ENCODE measurements around the gene HARS2. TPM values are rescaled to one million over a fixed set of nuclear protein-coding genes. Genes with fewer than 3 reads are reported as not detected.
"Not testable (repeated sequence)": the region's sequence is repeated elsewhere in the genome, so short reads cannot be mapped to it uniquely, and the experiment has no call there.

The HARS2 gene, protein sequence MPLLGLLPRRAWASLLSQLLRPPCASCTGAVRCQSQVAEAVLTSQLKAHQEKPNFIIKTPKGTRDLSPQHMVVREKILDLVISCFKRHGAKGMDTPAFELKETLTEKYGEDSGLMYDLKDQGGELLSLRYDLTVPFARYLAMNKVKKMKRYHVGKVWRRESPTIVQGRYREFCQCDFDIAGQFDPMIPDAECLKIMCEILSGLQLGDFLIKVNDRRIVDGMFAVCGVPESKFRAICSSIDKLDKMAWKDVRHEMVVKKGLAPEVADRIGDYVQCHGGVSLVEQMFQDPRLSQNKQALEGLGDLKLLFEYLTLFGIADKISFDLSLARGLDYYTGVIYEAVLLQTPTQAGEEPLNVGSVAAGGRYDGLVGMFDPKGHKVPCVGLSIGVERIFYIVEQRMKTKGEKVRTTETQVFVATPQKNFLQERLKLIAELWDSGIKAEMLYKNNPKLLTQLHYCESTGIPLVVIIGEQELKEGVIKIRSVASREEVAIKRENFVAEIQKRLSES
- total RNA-seq, result 10 to 100 TPM; 61.6 to 67.5 TPM
- 10 to 100 TPM; 17.8 to 26.5 TPM for polyA plus RNA-seq

DNA sequence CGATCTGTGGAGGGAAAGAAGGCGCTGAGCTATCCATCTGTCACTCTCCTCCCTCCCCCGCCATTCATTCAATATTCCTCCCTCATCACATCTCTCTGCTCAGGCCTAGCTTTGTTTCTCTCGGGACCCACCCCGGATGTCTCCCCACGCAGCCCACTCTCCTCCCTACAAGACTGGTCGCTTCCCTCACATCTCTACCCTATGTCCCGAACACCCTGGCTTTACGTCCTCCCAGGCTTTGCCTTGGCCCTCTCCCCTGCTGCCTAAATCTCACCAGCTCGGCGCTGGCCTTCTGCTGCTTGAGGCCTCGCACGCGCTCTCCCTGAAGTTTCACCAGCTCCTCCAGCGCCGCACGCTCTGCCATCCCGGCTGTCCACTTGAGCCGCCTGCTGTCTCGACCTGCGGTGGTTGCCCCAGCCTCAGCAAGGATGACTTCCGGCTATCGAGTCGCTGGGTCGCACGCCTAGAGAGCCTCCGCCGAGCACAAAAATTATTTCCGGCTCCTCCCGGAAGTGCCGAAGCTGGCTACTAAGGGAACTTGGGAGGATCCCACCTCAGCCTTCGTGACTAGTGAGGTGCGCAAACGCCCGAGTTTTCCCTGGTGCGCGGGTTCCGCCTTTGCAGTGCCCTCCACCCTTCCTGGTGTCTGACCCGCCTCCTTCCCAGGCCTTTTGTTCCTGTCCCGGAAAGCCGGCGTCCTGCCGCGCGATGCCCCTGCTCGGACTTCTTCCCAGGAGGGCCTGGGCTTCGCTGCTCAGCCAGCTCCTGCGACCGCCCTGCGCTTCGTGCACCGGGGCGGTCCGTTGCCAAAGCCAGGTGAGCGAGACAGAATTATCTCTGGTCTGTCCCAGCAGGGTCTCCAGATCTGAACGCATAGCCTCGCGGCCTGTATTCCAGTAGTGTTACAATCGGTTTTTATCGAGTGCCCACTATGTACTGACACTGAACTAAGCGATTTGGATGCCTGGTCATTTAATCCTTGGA, at the start of gene HARS2, which contains the start of gene HARS1:
Gene HARS2 (plus strand): TSS at position 515 of the 984 bp plus-strand sequence. CDS start 194 bp downstream, at position 709.
Gene HARS1 (minus strand): TSS at position 430 of the 984 bp plus-strand sequence. CDS start 66 bp downstream, at position 364.
- H3K27me3 Mint-ChIP-seq, result no peaks in the 10 kb centered on the region
- H3K36me3 ChIP-seq (ENCODE audit: insufficient read depth, low read length), result peaks cover 32% of the 10 kb centered on the region
- peak within 1 kb of the TSS; percentile 91 for H3K4me3 ChIP-seq (ENCODE audit: low read length in 2 of 2)
- ChIA-PET CTCF (ENCODE audit: partially characterized antibody) (interaction anchor here (0.9 to 1.7 kb wide), 5 partner anchors 20 to 52 kb away, joined by 3 to 8 read pairs (median 3); partner anchors contain the start of genes IK and NDUFA2), POLR2A (ENCODE audit: partially characterized antibody) (interaction anchor here (0.6 to 4.4 kb wide), 22 partner anchors 10 to 582 kb away, joined by 3 to 68 read pairs (median 5); partner anchors contain the start of genes ANKHD1, CD14, DND1 and EIF4EBP3)
- peak within 1 kb of the TSS; percentile 83 for H3K27ac ChIP-seq (ENCODE audit: low read depth, low read length)
- peaks cover 34% of the 10 kb centered on the region for H3K4me1 ChIP-seq (ENCODE audit: insufficient read depth, low read length)
- H3K4me1 Mint-ChIP-seq, result peaks cover 23 to 47% (median 37%) of the 10 kb centered on the region in 4 donors
- H3K9me3 ChIP-seq (ENCODE audit: control insufficient read depth in 1 of 2, low read length in 2 of 2), result no peaks in the 10 kb centered on the region
- H3K9me3 Mint-ChIP-seq, result no peaks in the 10 kb centered on the region
- no peaks in the 10 kb centered on the region for H3K27me3 ChIP-seq (ENCODE audit: insufficient read depth, low read length)
- peaks cover 20 to 59% of the 10 kb centered on the region in 2 donors for H3K36me3 Mint-ChIP-seq
- H3K4me3 Mint-ChIP-seq, result peak within 1 kb of the TSS; percentile 97 to 100 (median 99)
- peak; percentile 77 to 89 (median 78) for DNase-seq
- intact Hi-C loops (cut with micrococcal nuclease), result loop anchor here (1.0 kb wide), 5 partner anchors 9 to 127 kb away; partner anchors contain the start of genes APBB3, IK, NDUFA2 and SLC35A4
- H3K27ac Mint-ChIP-seq, result peak within 1 kb of the TSS; percentile 97 to 100 (median 98)

DNA sequence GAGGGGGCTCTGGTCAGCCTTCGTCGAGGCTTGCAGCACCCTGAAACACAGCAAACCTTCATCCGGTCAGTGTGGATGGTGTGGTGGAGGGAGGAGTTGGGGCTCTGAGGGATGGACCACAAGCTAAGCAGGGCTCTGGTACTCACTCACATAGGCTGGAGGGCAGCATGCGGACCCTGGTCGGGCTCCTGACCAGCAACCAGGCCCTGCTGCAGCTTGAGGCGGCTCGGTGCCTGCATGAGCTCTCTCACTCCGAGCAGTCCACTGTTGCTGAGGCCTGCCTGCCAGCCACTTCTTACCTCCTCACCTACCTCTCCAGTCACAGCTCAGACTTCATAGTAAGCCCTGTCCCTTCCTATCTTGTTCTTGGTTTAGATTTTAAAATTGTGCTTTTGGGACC, 49.5 kb upstream of the HARS2 start:
- Histone ChIP-seq H3K4me3 (ENCODE audit: low read length in 2 of 2) (no peak overlapping the region), H3K4me1 (ENCODE audit: insufficient read depth, low read length) (peaks cover 35% of the 10 kb centered on the region), H3K27me3 (ENCODE audit: insufficient read depth, low read length) (no peaks in the 10 kb centered on the region), H3K9me3 (ENCODE audit: control insufficient read depth in 1 of 2, low read length in 2 of 2) (no peaks in the 10 kb centered on the region), H3K36me3 (ENCODE audit: insufficient read depth, low read length) (peaks cover 19% of the 10 kb centered on the region), H3K27ac (ENCODE audit: low read depth, low read length) (no peak overlapping the region)
- Mint-ChIP-seq H3K4me3 (peak overlapping the region in 1 of 8 donors; percentile 26), H3K27ac (peak overlapping the region in 4 of 7 donors; percentile 2 to 73 (median 38)), H3K27me3 (no peaks in the 10 kb centered on the region), H3K9me3 (no peaks in the 10 kb centered on the region), H3K36me3 (peaks cover 0 to 41% of the 10 kb centered on the region in 2 donors), H3K4me1 (peaks cover 28 to 65% (median 48%) of the 10 kb centered on the region in 4 donors)
- intact Hi-C loops (cut with micrococcal nuclease), result no loop called here
- POLR2A ChIA-PET (ENCODE audit: partially characterized antibody), result interaction anchor here (1.3 to 1.8 kb wide), 5 partner anchors 9 to 239 kb away, joined by 3 to 7 read pairs (median 5); partner anchors contain the start of genes CD14 and WDR55
- no peak for DNase-seq
- CTCF ChIA-PET (ENCODE audit: partially characterized antibody), result interaction anchor here (2.0 kb wide), 1 partner anchor 62 kb away, joined by 4 read pairs; no protein-coding TSS in a partner anchor

DNA sequence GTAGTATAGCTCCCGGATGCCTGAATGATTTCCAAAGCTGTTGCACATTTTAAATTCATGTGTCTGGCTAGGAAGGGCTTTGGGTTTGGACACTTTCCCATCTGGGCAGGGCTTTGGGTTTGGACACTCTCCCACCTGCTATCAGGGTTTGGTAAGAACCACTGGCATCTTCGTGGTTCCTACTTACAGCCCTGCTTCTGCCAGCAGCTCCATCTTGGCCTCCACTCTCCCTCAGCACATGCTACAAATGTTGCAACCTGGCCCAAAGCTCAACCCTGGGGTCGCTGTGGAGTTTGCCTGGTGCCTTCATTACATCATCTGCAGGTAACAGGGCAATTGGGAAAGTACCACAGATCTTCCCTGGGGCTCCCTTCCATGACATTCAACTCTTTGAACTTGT, 48.5 kb upstream of the HARS2 start:
- CTCF ChIA-PET (ENCODE audit: partially characterized antibody), result interaction anchor here (0.8 to 2.0 kb wide), 3 partner anchors 10 to 67 kb away, joined by 3 to 4 read pairs (median 3); partner anchors contain the start of gene CD14
- peaks cover 0 to 3% (median 0%) of the 10 kb centered on the region in 8 donors for H3K9me3 Mint-ChIP-seq
- DNase-seq, result no peak
- no peaks in the 10 kb centered on the region for H3K27me3 ChIP-seq (ENCODE audit: insufficient read depth, low read length)
- H3K4me3 Mint-ChIP-seq, result peak overlapping the region in 1 of 8 donors; percentile 21
- intact Hi-C loops (cut with micrococcal nuclease), result no loop called here
- H3K27me3 Mint-ChIP-seq, result no peaks in the 10 kb centered on the region
- H3K4me1 ChIP-seq (ENCODE audit: insufficient read depth, low read length), result peaks cover 39% of the 10 kb centered on the region
- H3K36me3 ChIP-seq (ENCODE audit: insufficient read depth, low read length), result peaks cover 19% of the 10 kb centered on the region
- H3K4me3 ChIP-seq (ENCODE audit: low read length in 2 of 2), result no peak overlapping the region
- H3K4me1 Mint-ChIP-seq, result peaks cover 33 to 75% (median 55%) of the 10 kb centered on the region in 4 donors
- H3K36me3 Mint-ChIP-seq, result peaks cover 0 to 46% of the 10 kb centered on the region in 2 donors
- H3K9me3 ChIP-seq (ENCODE audit: control insufficient read depth in 1 of 2, low read length in 2 of 2), result no peaks in the 10 kb centered on the region
- H3K27ac Mint-ChIP-seq, result peak overlapping the region in 2 of 7 donors; percentile 25 to 32
- H3K27ac ChIP-seq (ENCODE audit: low read depth, low read length), result no peak overlapping the region
- POLR2A ChIA-PET (ENCODE audit: partially characterized antibody), result interaction anchor here (0.8 to 1.8 kb wide), 10 partner anchors 10 to 241 kb away, joined by 3 to 7 read pairs (median 4); partner anchors contain the start of genes ANKHD1, CD14, SRA1 and WDR55

DNA sequence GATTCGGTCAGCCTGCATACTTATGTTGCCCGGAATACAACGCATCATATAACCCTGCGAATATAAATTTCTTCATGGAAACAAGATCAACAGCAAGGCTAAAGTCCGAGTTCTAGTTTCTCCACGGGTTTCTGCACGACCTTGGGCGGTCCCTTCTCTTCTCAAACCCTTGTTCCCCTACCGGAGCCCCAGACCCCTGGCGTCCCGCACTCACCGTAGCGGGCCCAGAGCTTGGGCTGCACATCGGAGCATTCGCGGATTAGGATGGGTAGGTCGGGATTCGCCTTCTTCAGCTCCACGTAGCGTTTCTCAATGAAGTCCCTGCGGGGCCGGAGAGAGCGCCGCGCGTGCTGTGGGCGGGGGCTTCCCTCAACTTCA, 44.2 kb upstream of the HARS2 start:
- peaks cover 0 to 4% (median 0%) of the 10 kb centered on the region in 8 donors for H3K9me3 Mint-ChIP-seq
- ChIA-PET CTCF (ENCODE audit: partially characterized antibody) (interaction anchor here (1.0 to 2.8 kb wide), 15 partner anchors 9 to 295 kb away, joined by 3 to 22 read pairs (median 5); partner anchors contain the start of genes CD14, EIF4EBP3, HARS1 and HARS2), POLR2A (ENCODE audit: partially characterized antibody) (interaction anchor here (0.9 to 5.0 kb wide), 26 partner anchors 9 to 674 kb away, joined by 4 to 74 read pairs (median 8); partner anchors contain the start of genes ANKHD1, APBB3, CD14 and EIF4EBP3)
- peak overlapping the region; percentile 91 to 100 (median 100) for H3K27ac Mint-ChIP-seq
- peak overlapping the region; percentile 97 to 100 (median 100) for H3K4me3 Mint-ChIP-seq
- H3K27me3 Mint-ChIP-seq, result no peaks in the 10 kb centered on the region
- H3K4me1 Mint-ChIP-seq, result peaks cover 27 to 70% (median 48%) of the 10 kb centered on the region in 4 donors
- Histone ChIP-seq H3K4me3 (ENCODE audit: low read length in 2 of 2) (peak overlapping the region; percentile 63 to 92), H3K9me3 (ENCODE audit: control insufficient read depth in 1 of 2, low read length in 2 of 2) (no peaks in the 10 kb centered on the region), H3K27me3 (ENCODE audit: insufficient read depth, low read length) (no peaks in the 10 kb centered on the region), H3K36me3 (ENCODE audit: insufficient read depth, low read length) (peaks cover 37% of the 10 kb centered on the region), H3K4me1 (ENCODE audit: insufficient read depth, low read length) (peaks cover 40% of the 10 kb centered on the region), H3K27ac (ENCODE audit: low read depth, low read length) (peak overlapping the region; percentile 92)
- DNase-seq, result no peak
- intact Hi-C loops (cut with micrococcal nuclease), result loop anchor here (1.0 to 2.0 kb wide), 9 partner anchors 8 to 246 kb away; partner anchors contain the start of genes ANKHD1, APBB3, CD14 and EIF4EBP3
- peaks cover 20 to 69% of the 10 kb centered on the region in 2 donors for H3K36me3 Mint-ChIP-seq

DNA sequence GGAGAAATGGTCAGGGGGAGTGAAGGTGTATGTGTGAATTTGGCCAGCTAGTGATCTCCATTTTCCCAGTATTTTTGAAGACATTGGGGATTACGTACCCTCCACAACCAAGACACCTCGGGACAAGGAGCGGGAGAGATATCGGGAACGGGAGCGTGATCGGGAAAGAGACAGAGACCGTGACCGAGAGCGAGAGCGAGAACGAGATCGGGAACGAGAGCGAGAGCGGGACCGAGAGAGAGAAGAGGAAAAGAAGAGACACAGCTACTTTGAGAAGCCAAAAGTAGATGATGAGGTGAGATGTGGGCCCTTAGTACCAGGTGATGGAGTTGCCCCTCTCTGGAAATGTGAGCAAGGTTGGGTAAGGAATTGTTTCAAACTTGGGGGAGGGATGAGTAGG, 32.4 kb upstream of the HARS2 start:
- Mint-ChIP-seq H3K4me1 (peaks cover 3 to 11% (median 4%) of the 10 kb centered on the region in 4 donors), H3K27ac (peak overlapping the region in 5 of 7 donors; percentile 13 to 53 (median 22)), H3K36me3 (peaks cover 70 to 83% of the 10 kb centered on the region in 2 donors), H3K9me3 (peaks cover 0 to 3% (median 0%) of the 10 kb centered on the region in 8 donors), H3K27me3 (no peaks in the 10 kb centered on the region), H3K4me3 (no peak overlapping the region)
- Histone ChIP-seq H3K9me3 (ENCODE audit: control insufficient read depth in 1 of 2, low read length in 2 of 2) (no peaks in the 10 kb centered on the region), H3K27ac (ENCODE audit: low read depth, low read length) (no peak overlapping the region), H3K4me3 (ENCODE audit: low read length in 2 of 2) (no peak overlapping the region), H3K4me1 (ENCODE audit: insufficient read depth, low read length) (no peaks in the 10 kb centered on the region), H3K36me3 (ENCODE audit: insufficient read depth, low read length) (peaks cover 82% of the 10 kb centered on the region), H3K27me3 (ENCODE audit: insufficient read depth, low read length) (no peaks in the 10 kb centered on the region)
- ChIA-PET POLR2A (ENCODE audit: partially characterized antibody) (no interaction called here), CTCF (ENCODE audit: partially characterized antibody) (no interaction called here)
- DNase-seq, result no peak
- intact Hi-C loops (cut with micrococcal nuclease), result no loop called here

DNA sequence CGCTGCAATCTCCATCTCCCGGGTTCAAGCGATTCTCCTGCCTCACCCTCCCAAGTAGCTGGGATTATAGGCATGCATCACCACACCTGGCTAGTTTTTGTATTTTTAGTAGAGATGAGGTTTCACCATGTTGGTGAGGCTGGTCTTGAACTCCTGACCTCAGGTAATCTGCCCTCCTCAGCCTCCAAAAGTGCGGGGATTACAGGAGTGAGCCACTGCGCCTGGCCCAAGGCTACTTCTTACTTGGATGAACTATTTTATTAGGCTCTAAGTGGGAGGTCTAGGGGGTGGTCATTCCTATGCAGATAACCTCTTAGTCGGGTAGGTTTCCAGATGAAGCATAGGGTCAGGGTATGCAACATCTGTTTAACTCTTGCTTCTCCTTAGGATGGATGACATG, 30.9 kb upstream of the HARS2 start:
- H3K36me3 ChIP-seq (ENCODE audit: insufficient read depth, low read length), result peaks cover 67% of the 10 kb centered on the region
- H3K27me3 Mint-ChIP-seq; H3K4me3 ChIP-seq (ENCODE audit: low read length in 2 of 2); CTCF ChIA-PET (ENCODE audit: partially characterized antibody); DNase-seq; intact Hi-C loops (cut with micrococcal nuclease); H3K9me3 Mint-ChIP-seq; H3K27ac Mint-ChIP-seq; H3K27me3 ChIP-seq (ENCODE audit: insufficient read depth, low read length); H3K9me3 ChIP-seq (ENCODE audit: control insufficient read depth in 1 of 2, low read length in 2 of 2); H3K4me1 ChIP-seq (ENCODE audit: insufficient read depth, low read length); H3K27ac ChIP-seq (ENCODE audit: low read depth, low read length): not testable (repeated sequence)
- peak overlapping the region in 1 of 8 donors; percentile 54 for H3K4me3 Mint-ChIP-seq
- H3K4me1 Mint-ChIP-seq, result peaks cover 4 to 16% (median 13%) of the 10 kb centered on the region in 4 donors
- H3K36me3 Mint-ChIP-seq, result peaks cover 56 to 76% of the 10 kb centered on the region in 2 donors
- POLR2A ChIA-PET (ENCODE audit: partially characterized antibody), result interaction anchor here (1.2 to 2.8 kb wide), 2 partner anchors 13 to 259 kb away, joined by 4 to 9 read pairs; partner anchors contain the start of genes ANKHD1, IK and NDUFA2

All from CD4-positive, alpha-beta memory T cell (primary cell).